Hypothalamus (tissue), 51 donors: ENCODE data around the gene GGT5.
"Not testable (repeated sequence)": the region's sequence is repeated elsewhere in the genome, so short reads cannot be mapped to it uniquely, and the experiment has no call there.

Experiments
- DNase-seq, 51 donors: peaks; one replicate each; lab custom pipeline; 2025; lab: John Stamatoyannopoulos, UW

The GGT5 gene

DNA sequence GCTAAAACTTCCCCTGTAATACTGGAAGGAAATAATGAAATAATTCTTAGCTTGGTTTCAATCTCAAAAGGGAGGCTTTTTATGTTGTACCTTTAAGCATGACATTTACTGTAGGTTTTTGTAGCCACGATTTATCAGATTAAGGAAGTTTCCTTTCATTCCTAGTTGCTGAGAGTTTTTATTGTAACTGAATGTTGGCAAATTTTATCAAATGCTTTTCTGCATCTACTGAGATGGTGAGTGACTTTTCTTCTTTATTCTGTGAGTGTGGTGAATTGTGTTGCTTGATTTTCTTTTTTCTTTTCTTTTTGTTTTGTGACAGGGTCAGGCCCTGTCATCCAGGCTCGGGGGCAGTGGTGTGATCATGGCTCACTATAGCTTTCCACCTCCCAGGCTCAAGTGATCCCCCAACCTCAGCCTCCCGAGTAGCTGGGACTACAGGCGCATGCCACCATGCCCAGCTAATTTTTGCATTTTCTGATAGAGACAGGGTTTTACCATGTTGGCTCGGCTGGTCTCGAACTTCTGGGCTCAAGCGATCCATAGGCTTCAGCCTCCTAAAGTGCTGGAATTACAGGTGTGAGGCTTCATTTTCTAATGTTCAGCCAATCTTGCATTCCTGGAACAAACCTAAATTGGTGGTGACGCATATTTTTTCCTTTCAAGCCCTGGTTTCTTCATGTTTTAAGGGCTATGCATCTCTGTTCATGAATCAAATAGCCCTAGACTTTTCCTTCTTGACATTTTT is 37.4 kb downstream of the GGT5 start:
- no peak for DNase-seq

DNA sequence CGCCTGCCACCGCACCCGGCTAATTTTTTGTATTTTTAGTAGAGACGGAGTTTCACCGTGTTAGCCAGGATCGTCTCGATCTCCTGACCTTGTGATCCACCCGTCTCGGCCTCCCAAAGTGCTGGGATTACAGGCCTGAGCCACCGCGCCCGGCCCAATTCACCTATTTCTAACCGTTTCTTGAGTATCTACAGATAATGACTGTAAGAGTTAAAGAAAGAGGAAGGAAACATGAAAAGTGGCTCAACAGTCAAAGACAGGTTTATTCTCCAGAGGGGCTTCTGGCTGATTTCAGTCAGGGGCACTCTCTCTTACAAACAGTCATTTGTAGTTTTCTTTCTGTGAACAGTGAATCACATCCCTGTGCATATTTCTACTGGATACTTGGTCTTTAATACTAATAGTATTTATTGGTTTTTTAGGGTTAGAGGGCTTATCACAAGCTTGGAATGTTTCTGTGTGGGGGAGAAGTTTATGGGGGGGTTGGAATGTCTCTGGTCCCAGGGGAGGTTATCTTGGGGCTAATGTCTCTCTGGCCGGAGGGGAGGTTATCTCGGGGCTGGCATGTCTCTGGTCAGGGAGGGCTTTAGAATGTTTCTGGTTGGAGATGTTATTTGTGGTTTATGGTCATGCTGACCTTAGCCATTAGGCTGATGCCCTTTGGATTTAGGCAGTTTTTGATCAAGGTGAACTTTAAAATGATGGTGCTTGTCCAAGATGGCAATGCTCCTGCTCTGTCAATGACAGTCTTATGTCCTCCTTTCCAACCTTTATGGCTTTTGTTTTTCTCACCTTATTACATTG is 38.2 kb downstream of the GGT5 start:
- not testable (repeated sequence) for DNase-seq

DNA sequence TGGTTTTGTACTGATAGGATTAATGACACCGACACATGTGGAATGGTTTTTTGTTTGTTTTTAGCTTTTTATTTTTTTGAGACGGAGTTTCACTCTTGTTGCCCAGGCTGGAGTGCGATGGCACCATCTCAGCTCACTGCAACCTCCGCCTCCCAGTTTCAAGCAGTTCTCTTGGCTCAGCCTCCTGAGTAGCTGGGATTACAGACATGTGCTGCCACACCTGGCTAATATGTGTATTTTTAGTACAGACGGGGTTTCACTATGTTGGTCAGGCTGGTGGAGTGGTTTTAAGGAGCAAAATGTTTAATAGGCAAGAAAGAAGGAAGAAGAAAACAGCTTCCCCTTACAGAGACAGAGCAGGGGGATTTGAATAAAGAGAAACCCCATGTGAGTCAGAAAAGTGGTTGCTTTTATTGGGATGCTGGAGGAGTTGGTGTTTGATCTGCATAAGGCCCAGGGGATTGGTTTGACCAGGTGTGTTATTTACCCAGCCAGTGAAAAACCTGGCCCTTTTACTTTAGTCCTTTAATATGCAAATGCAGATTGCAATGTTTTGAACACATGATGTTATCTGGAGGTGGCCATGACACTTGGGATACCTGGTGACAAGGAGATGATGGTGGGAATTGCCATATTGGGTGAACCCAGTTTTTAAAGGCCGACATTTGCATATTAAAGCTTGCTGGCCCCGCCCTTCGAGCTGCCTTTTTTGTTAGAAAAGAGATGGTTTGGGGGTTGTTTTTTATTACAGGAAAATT is 39.3 kb downstream of the GGT5 start:
- DNase-seq = no peak

GRCh38 chr22:24203856-24204255 is 41.0 kb downstream of the GGT5 start:
- not testable (repeated sequence) for DNase-seq

DNA sequence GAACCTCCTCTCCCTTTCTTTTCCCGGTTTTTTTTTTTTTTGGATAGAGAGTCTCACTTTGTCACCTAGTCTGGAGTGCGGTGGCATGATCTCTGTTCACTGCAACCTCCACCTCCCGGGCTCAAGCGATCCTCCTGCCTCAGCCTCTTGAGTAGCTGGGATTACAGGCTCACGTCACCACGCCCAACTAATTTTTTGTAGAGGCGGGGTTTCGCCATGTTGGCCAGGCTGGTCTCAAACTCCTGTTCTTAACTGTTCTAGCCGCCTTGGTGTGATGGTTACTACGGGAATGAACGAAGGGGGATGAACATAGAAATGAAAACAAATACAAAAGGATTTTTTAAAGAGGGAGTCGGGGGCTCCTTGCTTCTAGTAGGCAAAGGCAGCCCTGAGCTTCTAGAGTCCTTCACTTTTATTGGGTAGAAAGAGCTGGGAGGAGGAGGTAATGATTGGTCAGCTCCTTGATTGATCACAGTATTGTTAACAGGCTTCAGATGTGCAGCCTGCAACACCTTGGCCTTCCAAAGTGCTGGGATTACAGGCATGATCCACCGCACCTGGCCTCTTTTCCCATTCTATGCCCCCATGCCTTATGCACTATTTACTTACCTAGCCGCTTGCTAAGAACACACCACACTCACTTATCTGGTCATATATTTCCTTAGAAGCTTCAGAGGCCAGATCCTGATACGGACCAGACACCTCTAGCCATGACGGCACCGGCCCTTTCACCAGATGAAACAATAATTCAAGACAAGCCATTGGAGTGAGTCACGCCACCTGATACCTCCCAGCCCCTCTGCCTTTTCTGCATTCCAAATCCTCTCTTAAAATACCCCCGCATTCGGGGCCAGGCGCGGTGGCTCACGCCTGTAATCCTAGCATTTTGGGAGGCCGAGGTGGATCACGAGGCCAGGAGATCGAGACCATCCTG is 42.9 kb downstream of the GGT5 start:
- no peak for DNase-seq

DNA sequence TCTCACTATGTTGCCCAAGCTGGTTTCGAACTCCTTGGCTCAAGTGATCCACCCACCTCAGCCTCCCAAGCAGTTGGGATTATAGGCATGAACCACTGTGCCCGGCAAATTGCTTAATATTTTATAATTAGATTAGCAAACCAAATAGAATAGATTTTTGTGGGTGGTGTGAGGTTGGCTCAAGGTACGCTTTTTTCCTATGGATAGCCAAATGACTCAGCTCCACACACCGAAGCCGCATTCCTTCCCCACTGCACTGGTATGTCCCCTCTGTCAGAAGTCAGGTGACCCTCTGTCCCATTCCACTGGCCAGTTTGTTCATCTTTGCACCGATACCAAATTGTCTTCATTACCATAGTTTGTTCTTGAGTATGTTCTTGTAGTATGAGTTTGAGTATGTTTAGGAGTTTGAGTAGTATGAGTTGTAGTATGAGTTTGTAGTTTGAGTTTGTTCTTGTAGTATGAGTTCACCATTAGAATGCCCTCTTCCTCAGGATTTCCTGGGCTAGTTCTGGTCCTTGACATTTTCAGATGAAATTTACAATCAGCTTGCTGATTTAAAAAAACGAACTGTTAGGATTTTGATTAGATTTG is 44.2 kb downstream of the GGT5 start:
- no peak for DNase-seq

DNA sequence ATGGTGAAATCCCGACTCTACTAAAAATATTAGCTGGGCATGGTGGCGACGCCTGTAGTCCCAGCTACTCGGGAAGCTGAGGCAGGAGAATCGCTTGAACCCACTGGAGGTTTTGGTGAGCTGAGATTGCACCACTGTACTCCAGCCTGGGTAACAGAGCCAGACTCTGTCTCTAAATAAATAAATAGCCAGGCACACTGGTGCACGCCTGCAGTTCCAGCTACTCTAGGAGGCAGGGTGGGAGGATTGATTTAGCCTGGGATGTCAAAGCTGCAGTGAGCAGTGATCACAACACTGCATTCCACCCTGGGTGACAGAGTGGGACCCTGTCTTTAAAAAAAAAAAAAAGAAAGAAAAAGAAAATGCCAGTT is 46.2 kb downstream of the GGT5 start:
- no peak for DNase-seq

DNA sequence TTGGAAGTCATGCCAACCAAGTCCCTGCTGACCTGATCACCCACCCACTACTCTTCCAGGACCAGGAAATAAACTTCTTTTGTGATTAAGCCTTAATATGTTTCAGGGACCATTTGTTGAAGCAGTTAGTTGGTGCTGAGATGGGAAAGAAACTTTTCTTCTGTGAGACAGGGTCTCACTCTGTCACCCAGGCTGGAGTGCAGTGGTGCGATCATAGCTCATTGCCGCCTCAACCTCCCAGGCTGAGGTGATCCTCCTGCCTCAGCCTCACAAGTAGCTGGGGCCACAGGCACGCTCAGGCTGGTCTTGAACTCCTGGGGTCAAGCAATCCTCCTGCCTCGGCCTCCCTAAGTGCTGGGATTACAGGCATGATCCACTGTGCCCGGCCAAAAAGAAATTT is 53.0 kb downstream of the GGT5 start:
- DNase-seq = no peak

- DNase-seq = no peak
These were observed 53.5 kb downstream of the GGT5 start for GRCh38 chr22:24191381-24191841.

- no peak for DNase-seq
These were observed 54.2 kb downstream of the GGT5 start for GRCh38 chr22:24190596-24191208.

DNA sequence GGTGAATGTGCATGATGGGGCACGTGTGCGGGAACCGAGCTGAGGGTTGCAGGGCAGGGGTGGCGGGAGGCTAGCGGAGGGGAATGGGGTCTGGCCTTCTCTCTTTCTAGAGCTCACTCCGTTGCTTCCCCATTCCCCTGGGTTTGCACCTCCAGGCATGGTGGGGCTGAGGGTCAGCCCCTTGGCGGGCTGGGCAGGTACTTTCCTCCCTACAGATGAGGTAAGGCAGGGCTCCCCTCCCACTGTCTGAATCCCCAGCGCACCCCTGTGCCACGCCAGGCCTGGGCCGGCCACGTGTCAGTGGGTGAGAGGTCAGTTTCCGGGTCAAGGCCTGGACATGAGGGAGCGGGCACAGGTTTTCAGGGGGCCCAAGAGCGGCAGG is 54.7 kb downstream of the GGT5 start:
- no peak for DNase-seq

DNA sequence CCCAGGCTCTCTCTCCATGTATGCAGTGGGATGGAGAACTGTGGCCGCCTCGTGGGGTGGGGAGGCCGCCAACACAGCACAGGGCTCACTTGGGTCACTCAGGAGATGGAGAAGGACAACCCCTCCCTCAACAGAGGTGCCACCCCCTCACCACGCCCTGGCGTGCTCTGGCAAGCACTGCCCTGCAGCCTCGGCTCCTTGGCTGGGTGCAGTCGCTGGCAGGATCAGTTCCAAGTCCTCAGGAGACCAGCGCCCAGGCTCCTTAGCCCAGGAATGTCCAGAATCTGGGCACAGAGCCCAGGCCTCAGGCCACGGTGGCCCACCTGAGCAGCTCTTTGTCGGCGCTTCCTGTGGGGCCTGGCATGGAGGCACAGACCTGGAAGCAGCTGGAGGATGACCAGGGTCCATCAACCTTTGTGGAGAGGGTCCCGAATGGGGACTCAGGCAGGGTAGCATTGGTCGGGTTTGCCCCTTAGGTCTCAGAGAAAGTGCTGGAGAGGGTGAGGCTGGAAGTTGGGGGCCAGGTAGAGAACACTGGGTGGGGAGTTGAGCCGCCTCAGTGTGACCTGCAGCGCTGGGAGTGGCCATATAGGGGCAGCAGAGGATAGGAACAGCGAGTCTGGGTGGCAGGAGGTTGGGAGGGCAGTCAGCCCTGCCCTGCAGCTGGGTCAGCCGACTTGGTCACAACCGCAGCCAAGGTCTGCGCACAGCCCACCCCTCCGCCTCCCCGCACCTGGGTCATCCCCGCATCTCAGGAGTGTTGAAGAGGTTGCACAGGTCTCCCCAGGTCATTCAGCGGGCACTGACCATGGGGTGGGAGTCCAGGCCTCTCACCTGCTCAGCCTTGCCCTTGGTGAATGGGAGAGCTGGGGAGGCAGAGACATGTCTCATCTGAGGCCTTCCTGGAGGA is 55.4 kb downstream of the GGT5 start:
- DNase-seq = peak in 28 of 51 donors; percentile 7 to 63 (median 34)

- DNase-seq = no peak
These were observed 56.1 kb downstream of the GGT5 start for GRCh38 chr22:24188705-24189248.

DNA sequence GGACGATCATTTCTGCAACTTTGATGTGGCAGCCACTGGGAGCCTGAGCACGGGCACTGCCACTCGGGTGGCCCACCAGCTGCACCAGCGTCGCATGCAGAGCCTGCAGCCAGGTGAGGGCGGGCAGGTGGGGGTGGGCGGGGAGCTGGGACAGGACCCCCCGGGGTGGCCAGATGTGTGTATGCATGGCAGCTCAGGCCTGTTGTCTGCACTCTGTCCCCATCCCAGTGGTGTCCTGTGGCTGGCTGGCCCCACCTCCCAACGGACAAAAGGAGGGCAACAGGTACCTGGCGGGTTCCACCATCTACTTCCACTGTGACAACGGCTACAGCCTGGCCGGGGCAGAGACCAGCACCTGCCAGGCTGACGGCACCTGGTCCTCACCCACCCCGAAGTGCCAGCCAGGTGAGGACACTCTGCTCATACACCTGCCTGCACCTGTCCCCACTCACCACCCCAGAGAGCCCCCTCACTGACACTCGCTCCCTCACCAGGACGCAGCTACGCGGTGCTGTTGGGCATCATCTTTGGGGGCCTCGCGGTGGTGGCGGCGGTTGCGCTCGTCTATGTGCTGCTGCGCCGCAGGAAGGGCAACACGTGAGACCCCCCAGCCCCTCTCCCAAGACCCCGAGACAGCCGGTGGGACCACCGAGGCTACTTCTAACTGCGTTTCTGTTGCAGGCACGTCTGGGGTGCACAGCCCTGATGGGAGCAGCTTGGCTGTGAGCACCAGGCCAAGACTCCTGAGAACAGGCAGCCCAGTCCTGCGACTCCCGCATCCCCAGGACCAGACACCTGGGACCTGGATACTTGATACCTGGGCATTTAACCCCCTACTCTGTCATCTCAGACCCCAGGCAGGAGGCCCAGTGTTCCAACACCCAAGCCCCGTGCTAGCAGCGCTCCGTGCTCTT is 56.9 kb downstream of the GGT5 start:
- no peak for DNase-seq

DNA sequence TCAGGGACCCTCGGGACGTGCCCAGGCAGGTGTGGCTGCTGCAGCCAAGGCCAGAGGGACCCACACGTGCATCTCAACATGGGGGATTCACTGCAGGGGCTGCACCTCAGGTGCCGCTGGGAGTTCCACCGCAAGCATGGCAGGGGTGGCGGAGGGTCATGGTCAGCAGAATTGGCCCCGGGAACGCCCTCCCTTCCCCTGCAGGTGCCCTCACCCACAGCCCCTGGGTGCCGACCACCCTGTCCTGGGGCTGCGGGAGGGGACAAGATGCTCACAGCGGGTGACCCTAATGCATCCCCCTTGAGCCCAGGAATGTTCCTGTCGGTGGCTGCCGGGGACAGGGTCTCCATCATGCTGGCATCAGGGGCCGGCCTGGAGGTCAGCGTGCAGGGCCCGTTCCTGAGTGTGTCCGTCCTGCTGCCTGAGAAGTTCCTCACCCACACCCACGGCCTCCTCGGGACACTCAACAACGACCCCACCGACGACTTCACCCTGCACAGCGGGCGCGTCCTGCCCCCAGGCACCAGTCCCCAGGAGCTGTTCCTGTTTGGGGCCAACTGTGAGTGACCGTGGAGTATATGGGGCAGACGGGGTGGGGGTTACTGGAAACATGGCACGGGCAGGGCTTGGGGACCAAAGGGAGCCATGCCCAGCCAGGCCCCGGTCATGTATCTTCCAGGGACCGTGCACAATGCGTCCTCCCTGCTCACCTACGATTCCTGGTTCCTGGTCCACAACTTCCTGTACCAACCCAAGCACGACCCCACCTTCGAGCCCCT is 57.8 kb downstream of the GGT5 start:
- no peak for DNase-seq

DNA sequence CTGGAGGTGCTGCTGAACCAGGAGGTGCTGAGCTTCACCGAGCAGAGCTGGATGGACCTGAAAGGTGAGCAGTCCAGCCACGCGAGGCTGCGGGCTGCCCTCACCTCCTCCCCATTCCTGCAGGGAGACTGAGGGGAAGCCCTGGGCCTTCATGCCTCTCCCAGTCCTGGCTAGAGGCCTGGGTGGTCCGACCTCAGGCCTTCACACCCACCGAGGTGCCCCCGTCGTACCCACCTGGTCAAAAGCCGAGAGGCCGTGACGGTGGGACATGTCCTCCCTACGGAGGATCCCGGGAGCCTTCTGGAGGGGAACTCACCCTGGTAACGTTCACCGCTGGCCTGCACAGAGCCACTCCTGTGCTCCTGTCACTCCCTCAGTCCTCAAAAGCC is 58.5 kb downstream of the GGT5 start:
- DNase-seq = no peak
